GM12878 (cell line): Measurements from ENCODE around the gene LY6G5C. TPM values are rescaled to one million over a fixed set of nuclear protein-coding genes. Genes with fewer than 3 reads are reported as not detected.
A peak's percentile ranks its signal among the peaks of the same experiment; 100 is the strongest.

ENCODE experiments used
- ATF3 ChIP-seq: IDR thresholded peaks from 2 replicates; pipeline ENCODE4 v1.6.1; 2011; ENCODE audit warnings: low read depth, mild to moderate bottlenecking, low read length, moderate library complexity, borderline replicate concordance; ENCODE audit errors: extremely low read depth
- ATF7 ChIP-seq: fragments of 450-650 bp; IDR thresholded peaks from 2 replicates; pipeline ENCODE4 v1.6.1; 2016; ENCODE audit warnings: low read depth, mild to moderate bottlenecking
- CBX5 ChIP-seq: sonication (generic); IDR thresholded peaks from 2 replicates; pipeline ENCODE4 v1.6.1; 2016; ENCODE audit warnings: low read depth, moderate library complexity, mild to moderate bottlenecking, inconsistent platforms
- CUX1 ChIP-seq: IDR thresholded peaks from 2 replicates; pipeline ENCODE4 v1.6.1; 2012; ENCODE audit warnings: improper control_type of control experiment, low read depth, low read length; ENCODE audit not compliant: insufficient replicate concordance
- EGR1 ChIP-seq, 2 experiments: IDR thresholded peaks; 1 replicate in 1 of 2; 2 replicates in 1 of 2; pipeline ENCODE4 v1.6.1; 2011 to 2012; ENCODE audit warnings: low read depth in 2 of 2, low read length in 2 of 2, borderline replicate concordance in 1 of 2, mild to moderate bottlenecking in 1 of 2, moderate library complexity in 1 of 2
- ETV6 ChIP-seq, 2 experiments: fragments of 450-650 bp in 1 of 2; IDR thresholded peaks in 1 of 2; conservative IDR thresholded peaks in 1 of 2; 2 replicates each; pipeline ENCODE4 v1.6.1; 2014; ENCODE audit warnings: antibody characterized with exemption in 1 of 2, borderline replicate concordance in 1 of 2, low read depth in 1 of 2, mild to moderate bottlenecking in 1 of 2, moderate library complexity in 1 of 2
- GABPA ChIP-seq: IDR thresholded peaks from 2 replicates; pipeline ENCODE4 v1.6.1; 2014; ENCODE audit warnings: antibody characterized with exemption, low read depth, mild to moderate bottlenecking, inconsistent platforms
- MTA2 ChIP-seq: fragments of 450-650 bp; IDR thresholded peaks from 2 replicates; pipeline ENCODE4 v1.6.1; 2016; ENCODE audit warnings: low read depth, mild to moderate bottlenecking, moderate library complexity
- MYB ChIP-seq: fragments of 150-350 bp; IDR thresholded peaks from 2 replicates; pipeline ENCODE4 v1.6.1; 2014; ENCODE audit warnings: mild to moderate bottlenecking, low read depth, low read length, borderline replicate concordance
- MYC ChIP-seq: IDR thresholded peaks from 2 replicates; pipeline ENCODE4 v1.6.1; 2011; ENCODE audit warnings: mild to moderate bottlenecking, low read length, moderate library complexity, inconsistent platforms; ENCODE audit not compliant: insufficient read depth, insufficient replicate concordance, insufficient read length, severe bottlenecking
- PAX5 ChIP-seq: IDR thresholded peaks from 2 replicates; pipeline ENCODE4 v1.6.1; 2011; ENCODE audit warnings: low read depth, low read length, borderline replicate concordance
- POLR2AphosphoS5 ChIP-seq: IDR thresholded peaks from 2 replicates; pipeline ENCODE4 v1.6.1; 2011; ENCODE audit warnings: mild to moderate bottlenecking, low read length, inconsistent platforms
- POU2F2 ChIP-seq: IDR thresholded peaks from 3 replicates; pipeline ENCODE4 v1.6.1; 2011; ENCODE audit warnings: low read depth, mild to moderate bottlenecking, low read length, borderline replicate concordance
- RAD51 ChIP-seq: fragments of 450-650 bp; IDR thresholded peaks from 2 replicates; pipeline ENCODE4 v1.6.1; 2016; ENCODE audit warnings: moderate library complexity, mild to moderate bottlenecking, inconsistent platforms
- RBBP5 ChIP-seq: fragments of 200-600 bp; sonication (generic); conservative IDR thresholded peaks from 2 replicates; pipeline ENCODE4 v1.6.1; 2016
- SMARCA5 ChIP-seq: fragments of 450-650 bp; IDR thresholded peaks from 2 replicates; pipeline ENCODE4 v1.6.1; 2017; ENCODE audit warnings: mild to moderate bottlenecking
- SMC3 ChIP-seq: IDR thresholded peaks from 2 replicates; pipeline ENCODE4 v1.6.1; 2011; ENCODE audit warnings: low read length, improper control_type of control experiment, borderline replicate concordance
- STAT1 ChIP-seq: fragments of 450-650 bp; conservative IDR thresholded peaks from 2 replicates; pipeline ENCODE4 v1.6.1; 2014; ENCODE audit warnings: antibody characterized with exemption, mild to moderate bottlenecking
- STAT3 ChIP-seq: IDR thresholded peaks from 2 replicates; pipeline ENCODE4 v1.6.1; 2011; ENCODE audit warnings: low read depth, low read length, improper control_type of control experiment
- SUPT20H ChIP-seq: IDR thresholded peaks from 2 replicates; pipeline ENCODE4 v1.6.1; 2011; ENCODE audit warnings: low read depth, mild to moderate bottlenecking, low read length, moderate library complexity, borderline replicate concordance; ENCODE audit not compliant: control insufficient read depth
- TARDBP ChIP-seq: IDR thresholded peaks from 2 replicates; pipeline ENCODE4 v1.6.1; 2016; ENCODE audit warnings: borderline replicate concordance
- TCF3 ChIP-seq: IDR thresholded peaks from 2 replicates; pipeline ENCODE4 v1.6.1; 2012; ENCODE audit warnings: low read depth, mild to moderate bottlenecking, low read length, borderline replicate concordance; ENCODE audit not compliant: insufficient read depth
- polyA plus RNA-seq, 11 experiments: library from polyadenylated mRNA; depleted of rRNA in 4 of 11; unstranded in 6 of 11; stranded (reverse) in 5 of 11; fragments of >200 nt; fragmentation: Nextera tagmentation in 4 of 11; fragmentation: Illumina TruSeq in 1 of 11; extraction: Ambion mirVana in 4 of 11; extraction: Trizol in 1 of 11; gene quantifications; 1 replicate in 1 of 11; 2 replicates in 10 of 11; pipeline versions ENCODE4 v1.2.1 to v1.2.3, GENCODE V29; 2011 to 2016; ENCODE audit warnings: inconsistent platforms in 2 of 11, missing spikeins in 2 of 11, low read depth in 1 of 11
- total RNA-seq, 4 experiments: library from RNA; depleted of rRNA in 3 of 4; stranded (reverse); fragments of >200 nt in 3 of 4; fragmentation: Illumina TruSeq in 1 of 4; extraction: Trizol in 1 of 4; gene quantifications; 2 replicates each; pipeline versions ENCODE4 v1.2.1 to v1.2.3, GENCODE V29; 2013 to 2021
- TF ChIP-seq, protein P1 (sequence below): fragments of 450-650 bp; IDR thresholded peaks from 2 replicates; pipeline ENCODE4 v1.6.1; 2017; ENCODE audit warnings: low read depth, mild to moderate bottlenecking, moderate library complexity

Gene LY6G5C
- total and polyA plus RNA-seq, 10 of the 15 experiments (the other 5 are each of a cell fraction or from before 2014, with no cell fraction given), result 0.76 to 6.1 (median 1.7) TPM

DNA sequence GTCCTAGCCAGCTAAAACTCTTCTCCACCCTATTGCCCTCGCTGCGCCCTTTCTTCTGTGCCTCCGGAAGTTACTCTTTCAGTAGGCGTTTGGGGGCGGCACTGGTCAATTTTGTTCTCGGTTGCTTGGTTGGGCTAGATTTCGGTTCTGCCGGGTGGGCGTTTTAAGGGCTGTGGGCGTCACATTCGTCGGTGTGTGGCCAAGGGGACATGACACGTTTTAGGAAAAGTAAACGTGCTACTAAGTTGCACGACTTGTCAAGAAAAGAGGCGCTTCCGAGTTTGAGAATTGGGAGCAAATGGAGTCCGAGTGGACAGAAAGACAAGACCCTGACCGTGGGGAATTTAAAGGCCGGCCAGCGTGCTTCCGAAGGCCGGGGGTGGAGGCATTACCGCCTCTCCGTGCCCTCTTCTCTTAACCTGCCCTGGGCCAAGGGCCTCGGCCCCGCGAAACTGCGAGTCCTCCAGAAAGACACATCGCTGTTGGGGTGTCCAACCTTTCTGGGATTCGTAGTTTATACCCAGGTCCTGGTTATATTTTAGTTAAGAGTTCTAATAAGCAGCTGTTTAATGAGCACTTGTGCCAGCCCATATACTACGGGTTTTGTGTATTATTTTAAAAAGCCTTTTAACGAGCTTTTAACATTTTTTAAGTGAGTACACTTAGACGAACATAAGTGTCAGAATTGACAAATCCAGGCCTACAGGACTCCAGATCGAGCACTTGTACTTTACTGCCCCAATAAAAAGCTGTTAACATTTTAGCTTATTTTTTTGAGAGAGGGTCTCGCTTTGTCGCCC lies 27.7 kb downstream of the LY6G5C start (continued):
- TF ChIP-seq STAT1 (no peak; the same call in 1 of the 2 replicates), SUPT20H (no peak), POLR2AphosphoS5 (0 out of 2 replicates have a peak, but pooled peaks have one; percentile 52), GABPA (no peak), POU2F2 (no peak), MTA2 (no peak; the same call in 1 of the 2 replicates), RAD51 (no peak), SMARCA5 (no peak), TCF3 (no peak; the same call in 1 of the 2 replicates), PAX5 (peak; percentile 37; the same call in 1 of the 2 replicates), MYC (no peak), ATF3 (no peak), TARDBP (no peak), CUX1 (no peak), RBBP5 (no peak), CBX5 (peak; percentile 21; the same call in 1 of the 2 replicates), SMC3 (peak; percentile 8; the same call in 1 of the 2 replicates), ATF7 (peak; percentile 95), MYB (no peak), EGR1 (IDR thresholded peaks at IDR 0.05; ENCODE audit: borderline replicate concordance in 1 of 2, low read depth in 2 of 2, low read length in 2 of 2) (peak in 1 of 2 experiments; percentile 97; a peak in 2 of 3 replicates), STAT3 (no peak), ETV6 (conservative IDR thresholded peaks at IDR 0.05 in 1 of 2, IDR thresholded peaks at IDR 0.05 in 1 of 2; ENCODE audit: borderline replicate concordance in 1 of 2, low read depth in 1 of 2) (0 out of 4 replicates have a peak, but pooled peaks of 1 of the 2 experiments have one; percentile 20)
- TF ChIP-seq, protein P1, sequence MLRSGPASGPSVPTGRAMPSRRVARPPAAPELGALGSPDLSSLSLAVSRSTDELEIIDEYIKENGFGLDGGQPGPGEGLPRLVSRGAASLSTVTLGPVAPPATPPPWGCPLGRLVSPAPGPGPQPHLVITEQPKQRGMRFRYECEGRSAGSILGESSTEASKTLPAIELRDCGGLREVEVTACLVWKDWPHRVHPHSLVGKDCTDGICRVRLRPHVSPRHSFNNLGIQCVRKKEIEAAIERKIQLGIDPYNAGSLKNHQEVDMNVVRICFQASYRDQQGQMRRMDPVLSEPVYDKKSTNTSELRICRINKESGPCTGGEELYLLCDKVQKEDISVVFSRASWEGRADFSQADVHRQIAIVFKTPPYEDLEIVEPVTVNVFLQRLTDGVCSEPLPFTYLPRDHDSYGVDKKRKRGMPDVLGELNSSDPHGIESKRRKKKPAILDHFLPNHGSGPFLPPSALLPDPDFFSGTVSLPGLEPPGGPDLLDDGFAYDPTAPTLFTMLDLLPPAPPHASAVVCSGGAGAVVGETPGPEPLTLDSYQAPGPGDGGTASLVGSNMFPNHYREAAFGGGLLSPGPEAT, result no peak; the same call in 1 of the 2 replicates
